ENCODE measurements around the gene NR2F2. TPM values are rescaled to one million over a fixed set of nuclear protein-coding genes. Genes with fewer than 3 reads are reported as not detected.

NR2F2 gene
- total RNA-seq, 1 donor, result 14.5 TPM

GRCh38 chr15:96304839-96305238, 25.7 kb upstream of the NR2F2 start:
- H2AFZ ChIP-seq (ENCODE audit: low read length), result no peak overlapping the region
- H4K20me1 ChIP-seq (ENCODE audit: insufficient read depth, low read length), result no peaks in the 10 kb centered on the region
- no peak overlapping the region for H3K4me3 ChIP-seq (ENCODE audit: insufficient read depth, low read length)
- no peak overlapping the region for H3K27ac ChIP-seq (ENCODE audit: low read depth, low read length)
- DNase-seq (ENCODE audit: insufficient read length, low spot score, missing footprints), result no peak
- H3K27me3 ChIP-seq (ENCODE audit: insufficient read depth, low read length), result no peaks in the 10 kb centered on the region
- no peaks in the 10 kb centered on the region for H3K79me2 ChIP-seq (ENCODE audit: insufficient read depth, low read length)
- H3K4me2 ChIP-seq (ENCODE audit: insufficient read depth, low read length), result no peak overlapping the region
- H3K4me1 ChIP-seq (ENCODE audit: insufficient read depth, low read length), result no peaks in the 10 kb centered on the region
- TF ChIP-seq CTCF (IDR thresholded peaks at IDR 0.05; ENCODE audit: extremely low read depth, low read depth, low read length), result no peak
- no peaks in the 10 kb centered on the region for H3K9me3 ChIP-seq (ENCODE audit: low read depth, low read length)
- H3K36me3 ChIP-seq (ENCODE audit: insufficient read depth, low read length), result no peaks in the 10 kb centered on the region

DNA sequence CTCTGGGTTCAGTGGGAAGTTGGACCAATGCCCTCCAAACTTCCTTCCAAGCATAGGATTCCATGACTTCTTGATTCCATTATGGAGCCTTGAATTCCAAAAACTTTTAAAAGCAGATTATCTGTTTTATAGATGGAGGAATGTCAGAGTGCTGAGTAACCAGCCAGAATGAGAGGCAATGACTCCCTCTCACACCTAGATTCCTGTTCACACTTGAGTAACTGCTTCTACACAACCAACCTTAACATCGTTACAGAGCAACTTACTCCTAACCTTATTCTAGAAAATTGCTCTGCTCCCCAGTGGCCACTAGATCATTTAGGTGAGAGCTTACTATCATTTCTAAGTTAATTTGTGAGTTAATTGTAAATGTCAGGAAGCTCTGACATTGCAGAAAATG, 24.2 kb upstream of the NR2F2 start:
- Histone ChIP-seq H2AFZ (ENCODE audit: low read length) (no peak overlapping the region), H3K27me3 (ENCODE audit: insufficient read depth, low read length) (no peaks in the 10 kb centered on the region), H3K4me1 (ENCODE audit: insufficient read depth, low read length) (no peaks in the 10 kb centered on the region), H4K20me1 (ENCODE audit: insufficient read depth, low read length) (no peaks in the 10 kb centered on the region), H3K36me3 (ENCODE audit: insufficient read depth, low read length) (no peaks in the 10 kb centered on the region), H3K4me3 (ENCODE audit: insufficient read depth, low read length) (no peak overlapping the region), H3K79me2 (ENCODE audit: insufficient read depth, low read length) (no peaks in the 10 kb centered on the region), H3K27ac (ENCODE audit: low read depth, low read length) (no peak overlapping the region), H3K4me2 (ENCODE audit: insufficient read depth, low read length) (no peak overlapping the region), H3K9me3 (ENCODE audit: low read depth, low read length) (no peaks in the 10 kb centered on the region)
- no peak for TF ChIP-seq CTCF (IDR thresholded peaks at IDR 0.05; ENCODE audit: extremely low read depth, low read depth, low read length)
- no peak for DNase-seq (ENCODE audit: insufficient read length, low spot score, missing footprints)

DNA sequence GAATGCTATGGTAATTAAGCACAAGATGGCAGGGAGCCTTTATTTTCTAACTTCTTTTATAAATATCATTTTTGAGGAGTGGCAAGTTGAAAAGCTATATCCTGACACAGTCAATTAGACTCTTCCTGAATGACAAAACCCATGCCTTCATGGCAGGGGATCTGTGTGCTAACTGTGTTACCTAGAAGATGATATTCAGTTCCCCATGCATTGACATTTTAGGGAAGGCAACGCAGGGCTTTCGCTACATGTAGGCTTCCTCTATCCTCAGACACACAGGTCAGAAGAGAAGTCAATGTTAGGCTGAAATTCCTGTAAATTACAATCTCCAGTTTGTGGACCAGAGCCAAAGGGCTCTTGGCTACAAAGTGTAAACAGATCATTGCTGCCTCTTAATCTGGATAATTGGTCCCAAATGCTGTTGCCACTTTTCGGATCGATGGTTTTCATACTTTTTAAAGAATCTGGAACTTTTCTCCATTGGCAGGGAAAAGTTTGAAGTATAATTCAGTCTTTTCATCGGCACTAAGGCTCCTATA, 22.6 kb upstream of the NR2F2 start:
- Histone ChIP-seq H3K36me3 (ENCODE audit: insufficient read depth, low read length) (no peaks in the 10 kb centered on the region), H2AFZ (ENCODE audit: low read length) (no peak overlapping the region), H3K4me3 (ENCODE audit: insufficient read depth, low read length) (no peak overlapping the region), H3K4me1 (ENCODE audit: insufficient read depth, low read length) (peaks cover 9% of the 10 kb centered on the region), H3K27ac (ENCODE audit: low read depth, low read length) (no peak overlapping the region), H3K27me3 (ENCODE audit: insufficient read depth, low read length) (no peaks in the 10 kb centered on the region), H3K79me2 (ENCODE audit: insufficient read depth, low read length) (no peaks in the 10 kb centered on the region), H3K4me2 (ENCODE audit: insufficient read depth, low read length) (no peak overlapping the region), H3K9me3 (ENCODE audit: low read depth, low read length) (no peaks in the 10 kb centered on the region), H4K20me1 (ENCODE audit: insufficient read depth, low read length) (no peaks in the 10 kb centered on the region)
- no peak for DNase-seq (ENCODE audit: insufficient read length, low spot score, missing footprints)
- TF ChIP-seq CTCF (IDR thresholded peaks at IDR 0.05; ENCODE audit: extremely low read depth, low read depth, low read length), result no peak

DNA sequence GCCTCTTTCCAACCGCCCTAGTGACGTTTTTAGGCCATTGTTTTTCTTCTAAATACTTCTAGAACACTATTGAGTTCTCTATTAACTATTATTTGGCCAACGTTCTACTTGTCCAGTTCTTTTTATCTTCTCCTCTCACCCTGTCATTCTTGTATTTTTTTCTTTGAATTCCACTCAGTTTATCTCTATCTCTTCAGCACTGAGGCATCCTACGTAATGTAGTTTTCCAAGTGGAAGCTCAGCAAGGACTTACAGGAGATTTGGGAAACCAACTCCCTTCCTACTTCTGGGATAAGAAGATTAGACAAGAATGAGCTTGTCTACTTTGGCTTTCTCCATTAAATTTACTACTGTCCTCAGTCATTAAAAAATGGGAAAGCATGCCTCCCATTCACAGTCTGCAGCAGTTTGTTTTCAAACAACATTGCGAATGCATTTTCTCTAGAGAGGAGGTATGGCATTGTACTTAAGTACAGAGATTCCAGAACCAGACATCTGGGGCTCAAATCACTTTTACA, 21.3 kb upstream of the NR2F2 start:
- TF ChIP-seq CTCF (IDR thresholded peaks at IDR 0.05; ENCODE audit: extremely low read depth, low read depth, low read length), result no peak
- Histone ChIP-seq H2AFZ (ENCODE audit: low read length) (no peak overlapping the region), H3K79me2 (ENCODE audit: insufficient read depth, low read length) (no peaks in the 10 kb centered on the region), H3K9me3 (ENCODE audit: low read depth, low read length) (no peaks in the 10 kb centered on the region), H4K20me1 (ENCODE audit: insufficient read depth, low read length) (no peaks in the 10 kb centered on the region), H3K4me3 (ENCODE audit: insufficient read depth, low read length) (no peak overlapping the region), H3K4me2 (ENCODE audit: insufficient read depth, low read length) (no peak overlapping the region), H3K4me1 (ENCODE audit: insufficient read depth, low read length) (peaks cover 14% of the 10 kb centered on the region), H3K27ac (ENCODE audit: low read depth, low read length) (no peak overlapping the region), H3K27me3 (ENCODE audit: insufficient read depth, low read length) (no peaks in the 10 kb centered on the region), H3K36me3 (ENCODE audit: insufficient read depth, low read length) (no peaks in the 10 kb centered on the region)
- DNase-seq (ENCODE audit: insufficient read length, low spot score, missing footprints), result no peak
